ENCODE data around the gene CCDC78.
"Not testable (repeated sequence)": the region's sequence is repeated elsewhere in the genome, so short reads cannot be mapped to it uniquely, and the experiment has no call there.

The CCDC78 gene

GRCh38 chr16:761625-762513, 35.6 kb upstream of the CCDC78 start:
- DNase-seq (ENCODE audit: insufficient read length, low spot score) = no peak
- TF ChIP-seq TAF1 (IDR thresholded peaks at IDR 0.05; ENCODE audit: low read depth, low read length) = no peak
- no peak for TF ChIP-seq POLR2A (IDR thresholded peaks at IDR 0.05; ENCODE audit: low read depth, low read length)
- no peak for TF ChIP-seq POU2F2 (IDR thresholded peaks at IDR 0.05; ENCODE audit: low read depth, low read length)
- TF ChIP-seq SPI1 (IDR thresholded peaks at IDR 0.05; ENCODE audit: low read depth, low read length) = no peak
- no peak for TF ChIP-seq PAX5 (IDR thresholded peaks at IDR 0.05; ENCODE audit: insufficient read depth, low read length, severe bottlenecking)
- TF ChIP-seq POLR2AphosphoS5 (IDR thresholded peaks at IDR 0.05; ENCODE audit: low read depth, low read length) = no peak
- FAIRE-seq = no peak

- TF ChIP-seq POU2F2 (IDR thresholded peaks at IDR 0.05; ENCODE audit: low read depth, low read length) (no peak), POLR2AphosphoS5 (IDR thresholded peaks at IDR 0.05; ENCODE audit: low read depth, low read length) (no peak), TAF1 (IDR thresholded peaks at IDR 0.05; ENCODE audit: low read depth, low read length) (no peak), POLR2A (IDR thresholded peaks at IDR 0.05; ENCODE audit: low read depth, low read length) (no peak), SPI1 (IDR thresholded peaks at IDR 0.05; ENCODE audit: low read depth, low read length) (no peak)
- no peak for DNase-seq (ENCODE audit: insufficient read length, low spot score)
- FAIRE-seq = no peak
These were observed 34.5 kb upstream of the CCDC78 start, which contains the start of gene MSLN for GRCh38 chr16:760545-761343. Gene MSLN (plus strand): TSS chr16:760734. CDS start chr16:762681, 1,947 bp downstream.

- no peak for DNase-seq (ENCODE audit: insufficient read length, low spot score)
- TF ChIP-seq POLR2AphosphoS5 (IDR thresholded peaks at IDR 0.05; ENCODE audit: low read depth, low read length) = no peak
- TF ChIP-seq POLR2A (IDR thresholded peaks at IDR 0.05; ENCODE audit: low read depth, low read length) = no peak
- TF ChIP-seq TAF1 (IDR thresholded peaks at IDR 0.05; ENCODE audit: low read depth, low read length) = no peak
- TF ChIP-seq POU2F2 (IDR thresholded peaks at IDR 0.05; ENCODE audit: low read depth, low read length) = no peak
- no peak for TF ChIP-seq SPI1 (IDR thresholded peaks at IDR 0.05; ENCODE audit: low read depth, low read length)
- TF ChIP-seq PAX5 (IDR thresholded peaks at IDR 0.05; ENCODE audit: insufficient read depth, low read length, severe bottlenecking) = no peak
- FAIRE-seq = no peak
These were observed 33.8 kb upstream of the CCDC78 start for GRCh38 chr16:760065-760464.

GRCh38 chr16:759110-759910, 33.1 kb upstream of the CCDC78 start:
- DNase-seq (ENCODE audit: insufficient read length, low spot score) = no peak
- TF ChIP-seq TAF1 (IDR thresholded peaks at IDR 0.05; ENCODE audit: low read depth, low read length) = no peak
- TF ChIP-seq POLR2AphosphoS5 (IDR thresholded peaks at IDR 0.05; ENCODE audit: low read depth, low read length) = no peak
- TF ChIP-seq POU2F2 (IDR thresholded peaks at IDR 0.05; ENCODE audit: low read depth, low read length) = no peak
- no peak for TF ChIP-seq POLR2A (IDR thresholded peaks at IDR 0.05; ENCODE audit: low read depth, low read length)
- no peak for TF ChIP-seq PAX5 (IDR thresholded peaks at IDR 0.05; ENCODE audit: insufficient read depth, low read length, severe bottlenecking)
- TF ChIP-seq SPI1 (IDR thresholded peaks at IDR 0.05; ENCODE audit: low read depth, low read length) = no peak
- FAIRE-seq = no peak

- TF ChIP-seq PAX5 (IDR thresholded peaks at IDR 0.05; ENCODE audit: insufficient read depth, low read length, severe bottlenecking) = no peak
- no peak for TF ChIP-seq SPI1 (IDR thresholded peaks at IDR 0.05; ENCODE audit: low read depth, low read length)
- no peak for TF ChIP-seq POU2F2 (IDR thresholded peaks at IDR 0.05; ENCODE audit: low read depth, low read length)
- no peak for TF ChIP-seq POLR2A (IDR thresholded peaks at IDR 0.05; ENCODE audit: low read depth, low read length)
- no peak for TF ChIP-seq TAF1 (IDR thresholded peaks at IDR 0.05; ENCODE audit: low read depth, low read length)
- TF ChIP-seq POLR2AphosphoS5 (IDR thresholded peaks at IDR 0.05; ENCODE audit: low read depth, low read length) = no peak
- DNase-seq (ENCODE audit: insufficient read length, low spot score) = no peak
- FAIRE-seq = no peak
These were observed 30.2 kb upstream of the CCDC78 start for GRCh38 chr16:756428-756827.

- FAIRE-seq = no peak
- TF ChIP-seq TAF1 (IDR thresholded peaks at IDR 0.05; ENCODE audit: low read depth, low read length) = no peak
- TF ChIP-seq PAX5 (IDR thresholded peaks at IDR 0.05; ENCODE audit: insufficient read depth, low read length, severe bottlenecking) = no peak
- no peak for TF ChIP-seq POU2F2 (IDR thresholded peaks at IDR 0.05; ENCODE audit: low read depth, low read length)
- no peak for TF ChIP-seq SPI1 (IDR thresholded peaks at IDR 0.05; ENCODE audit: low read depth, low read length)
- TF ChIP-seq POLR2AphosphoS5 (IDR thresholded peaks at IDR 0.05; ENCODE audit: low read depth, low read length) = no peak
- no peak for TF ChIP-seq POLR2A (IDR thresholded peaks at IDR 0.05; ENCODE audit: low read depth, low read length)
- DNase-seq (ENCODE audit: insufficient read length, low spot score) = no peak
These were observed 28.4 kb upstream of the CCDC78 start for GRCh38 chr16:754656-755055.

GRCh38 chr16:754121-754607, 27.9 kb upstream of the CCDC78 start:
- not testable (repeated sequence) for DNase-seq (ENCODE audit: insufficient read length, low spot score); FAIRE-seq

- DNase-seq (ENCODE audit: insufficient read length, low spot score) (no peak), FAIRE-seq (no peak)
- TF ChIP-seq POLR2AphosphoS5 (IDR thresholded peaks at IDR 0.05; ENCODE audit: low read depth, low read length) = no peak
- TF ChIP-seq POU2F2 (IDR thresholded peaks at IDR 0.05; ENCODE audit: low read depth, low read length) = no peak
- TF ChIP-seq POLR2A (IDR thresholded peaks at IDR 0.05; ENCODE audit: low read depth, low read length) = no peak
- TF ChIP-seq PAX5 (IDR thresholded peaks at IDR 0.05; ENCODE audit: insufficient read depth, low read length, severe bottlenecking) = no peak
- no peak for TF ChIP-seq TAF1 (IDR thresholded peaks at IDR 0.05; ENCODE audit: low read depth, low read length)
- no peak for TF ChIP-seq SPI1 (IDR thresholded peaks at IDR 0.05; ENCODE audit: low read depth, low read length)
These were observed 25.7 kb upstream of the CCDC78 start for GRCh38 chr16:752007-752312.
